ENCODE results near the gene CCND1.

GRCh38 chr11:69686452-69686851, 45.5 kb downstream of the CCND1 start:
- TF ChIP-seq FOXP2 (optimal IDR thresholded peaks at IDR 0.05; ENCODE audit: borderline replicate concordance, extremely low read depth, extremely low read length, insufficient read depth) (no peak), POLR2AphosphoS5 (IDR thresholded peaks at IDR 0.05; ENCODE audit: low read depth, low read length) (no peak), REST (IDR thresholded peaks at IDR 0.05; ENCODE audit: insufficient read depth in 1 of 2, low read depth in 2 of 2, low read length in 2 of 2) (no peak), TAF1 (IDR thresholded peaks at IDR 0.05; ENCODE audit: borderline replicate concordance, insufficient read depth, low read length) (no peak)

Measured in PFSK-1 (cell line).